Peyer's patch (tissue), 4 donors: ENCODE results near the gene THUMPD3. TPM values are rescaled to one million over a fixed set of nuclear protein-coding genes. Genes with fewer than 3 reads are reported as not detected.

ENCODE experiments used
- DNase-seq, 3 donors: peaks; one replicate each; pipeline ENCODE4 v3.0.0-alpha.2; 2017 to 2019
- H3K27ac ChIP-seq, 4 donors: fragments of 200-600 bp; sonication (generic); one replicate each; pipeline ENCODE4 v1.5.1; 2016 to 2019
- H3K27me3 ChIP-seq, 2 donors: fragments of 200-600 bp; sonication (generic); one replicate each; pipeline ENCODE4 v1.5.1; 2019
- H3K36me3 ChIP-seq, 3 donors: fragments of 200-600 bp; sonication (generic); one replicate each; pipeline ENCODE4 v1.5.1; 2016 to 2019
- H3K4me1 ChIP-seq, 4 donors: fragments of 200-600 bp; sonication (generic); one replicate each; pipeline ENCODE4 v1.5.1; 2016 to 2019
- H3K4me3 ChIP-seq, 4 donors: fragments of 200-600 bp; sonication (generic); 1 replicate in 3 of 4; 2 replicates in 1 of 4; pipeline ENCODE4 v1.5.1; 2016 to 2019; ENCODE audit warnings: mild to moderate bottlenecking in 1 of 4
- H3K9me3 ChIP-seq, 4 donors: fragments of 200-600 bp; sonication (generic); one replicate each; pipeline ENCODE4 v1.5.1; 2016 to 2019; ENCODE audit warnings: mild to moderate bottlenecking in 1 of 4
- POLR2A ChIP-seq, 2 donors: fragments of 450-650 bp; IDR thresholded peaks; one replicate each; pipeline ENCODE4 v1.5.1; 2017; ENCODE audit warnings: antibody characterized with exemption in 2 of 2, mild to moderate bottlenecking in 2 of 2, moderate library complexity in 2 of 2
- total RNA-seq, 4 donors: library from RNA; depleted of rRNA; stranded (reverse); fragments of >200 nt; gene quantifications; one replicate each; pipeline ENCODE4 v1.1.0, GENCODE V29; 2016
- TF ChIP-seq, protein P1 (sequence below), 6 experiments: fragments of 450-650 bp in 4 of 6; fragments of 200-600 bp in 2 of 6; sonication (generic) in 1 of 6; IDR thresholded peaks; one replicate each; pipeline ENCODE4 v1.5.1; 2017 to 2019; ENCODE audit warnings: antibody characterized with exemption in 6 of 6, mild to moderate bottlenecking in 3 of 6, moderate library complexity in 1 of 6

THUMPD3 gene
- total RNA-seq, 4 donors from 2014 or later = 16.8 to 31.5 (median 22.7) TPM

DNA sequence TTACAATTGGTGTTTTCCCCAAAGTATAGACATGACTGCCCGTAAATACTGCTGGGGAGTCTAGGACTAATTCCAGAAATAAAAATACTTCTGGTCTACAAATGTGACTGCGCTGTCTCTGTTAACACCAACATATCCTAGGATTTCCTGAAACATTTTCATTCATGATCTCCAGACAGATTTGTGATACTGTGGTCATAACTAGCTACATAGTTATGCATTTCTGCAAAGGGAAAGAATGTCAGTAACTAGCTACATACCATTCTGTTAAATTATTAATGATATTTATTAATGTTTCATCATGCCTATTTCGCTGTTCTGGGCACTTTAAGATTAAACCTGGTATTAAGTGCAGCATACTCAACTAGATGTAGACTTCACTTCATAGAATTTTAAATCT is 67.9 kb downstream of the THUMPD3 start:
- no peak for DNase-seq
- peaks cover 0 to 98% (median 0%) of the 10 kb centered on the region in 3 donors for H3K36me3 ChIP-seq
- no peaks in the 10 kb centered on the region for H3K9me3 ChIP-seq
- H3K27ac ChIP-seq = no peak overlapping the region
- TF ChIP-seq, protein P1, sequence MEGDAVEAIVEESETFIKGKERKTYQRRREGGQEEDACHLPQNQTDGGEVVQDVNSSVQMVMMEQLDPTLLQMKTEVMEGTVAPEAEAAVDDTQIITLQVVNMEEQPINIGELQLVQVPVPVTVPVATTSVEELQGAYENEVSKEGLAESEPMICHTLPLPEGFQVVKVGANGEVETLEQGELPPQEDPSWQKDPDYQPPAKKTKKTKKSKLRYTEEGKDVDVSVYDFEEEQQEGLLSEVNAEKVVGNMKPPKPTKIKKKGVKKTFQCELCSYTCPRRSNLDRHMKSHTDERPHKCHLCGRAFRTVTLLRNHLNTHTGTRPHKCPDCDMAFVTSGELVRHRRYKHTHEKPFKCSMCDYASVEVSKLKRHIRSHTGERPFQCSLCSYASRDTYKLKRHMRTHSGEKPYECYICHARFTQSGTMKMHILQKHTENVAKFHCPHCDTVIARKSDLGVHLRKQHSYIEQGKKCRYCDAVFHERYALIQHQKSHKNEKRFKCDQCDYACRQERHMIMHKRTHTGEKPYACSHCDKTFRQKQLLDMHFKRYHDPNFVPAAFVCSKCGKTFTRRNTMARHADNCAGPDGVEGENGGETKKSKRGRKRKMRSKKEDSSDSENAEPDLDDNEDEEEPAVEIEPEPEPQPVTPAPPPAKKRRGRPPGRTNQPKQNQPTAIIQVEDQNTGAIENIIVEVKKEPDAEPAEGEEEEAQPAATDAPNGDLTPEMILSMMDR (IDR thresholded peaks at IDR 0.05) = no peak
- no peaks in the 10 kb centered on the region for H3K27me3 ChIP-seq
- H3K4me1 ChIP-seq = no peaks in the 10 kb centered on the region
- no peak overlapping the region for H3K4me3 ChIP-seq

DNA sequence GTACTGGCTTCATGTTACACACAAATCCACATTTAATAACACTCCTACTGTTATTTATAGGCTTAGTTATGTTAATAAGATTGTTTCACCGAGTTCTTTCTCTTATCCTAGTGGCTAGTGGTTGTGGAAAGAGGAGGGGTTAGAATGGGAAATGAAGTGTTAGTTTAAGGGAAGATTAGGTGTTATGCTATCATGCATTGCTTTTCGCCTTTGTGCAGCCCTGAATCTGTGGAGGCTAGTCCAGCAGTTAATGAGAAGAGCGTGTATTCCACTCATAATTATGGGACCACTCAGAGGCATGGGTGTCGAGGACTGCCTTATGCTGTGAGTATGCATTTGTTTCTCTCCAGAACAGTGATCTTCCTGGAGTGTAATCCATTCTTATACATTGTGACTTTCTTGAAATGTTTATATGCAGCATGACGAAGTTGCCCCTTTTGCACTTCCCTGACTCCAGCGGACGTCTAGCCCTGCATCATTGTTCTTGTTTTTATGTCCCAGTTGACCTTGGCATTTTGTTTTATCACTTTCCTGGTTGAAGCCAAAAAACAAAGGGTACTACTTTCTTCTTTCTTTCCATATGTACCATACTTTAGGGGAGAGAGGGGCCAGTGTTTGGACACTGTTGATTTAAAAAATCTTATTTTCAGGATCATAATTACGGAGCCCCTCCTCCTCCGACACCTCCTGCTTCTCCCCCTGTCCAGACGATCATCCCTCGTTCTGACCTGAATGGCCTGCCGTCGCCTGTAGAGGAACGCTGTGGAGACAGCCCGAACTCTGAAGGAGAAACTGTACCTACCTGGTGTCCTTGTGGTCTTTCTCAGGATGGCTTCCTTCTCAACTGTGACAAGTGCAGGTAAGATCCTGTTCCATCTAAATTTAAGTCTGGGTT is 71.0 kb downstream of the THUMPD3 start:
- TF ChIP-seq, protein P1 (IDR thresholded peaks at IDR 0.05) = no peak
- no peak for TF ChIP-seq POLR2A (IDR thresholded peaks at IDR 0.05)
- DNase-seq = no peak
- no peaks in the 10 kb centered on the region for H3K27me3 ChIP-seq
- H3K27ac ChIP-seq = no peak overlapping the region
- H3K36me3 ChIP-seq = peaks cover 0 to 99% (median 0%) of the 10 kb centered on the region in 3 donors
- H3K4me1 ChIP-seq = no peaks in the 10 kb centered on the region
- no peaks in the 10 kb centered on the region for H3K9me3 ChIP-seq
- no peak overlapping the region for H3K4me3 ChIP-seq

DNA sequence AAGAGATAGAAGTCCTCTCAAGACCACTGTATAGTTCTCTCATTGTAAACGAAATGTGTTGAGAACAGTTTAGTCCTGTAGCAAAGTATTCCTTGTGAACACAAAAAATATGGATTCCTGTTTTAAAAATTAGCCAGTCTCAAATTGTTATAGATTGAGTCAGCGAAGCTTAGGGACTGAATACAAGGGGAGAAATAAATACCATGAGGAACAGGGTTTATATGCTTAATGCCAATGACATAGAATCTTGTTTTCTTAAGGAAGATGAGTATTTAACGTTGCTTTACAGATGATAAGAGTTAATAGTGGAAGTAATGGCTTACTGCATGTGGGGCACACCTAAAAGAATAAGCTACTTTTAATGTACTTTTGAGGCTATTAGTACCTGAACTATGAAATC is 72.5 kb downstream of the THUMPD3 start:
- H3K36me3 ChIP-seq = peaks cover 0 to 92% (median 0%) of the 10 kb centered on the region in 3 donors

More for the DNA sequence above, 72.5 kb downstream of the THUMPD3 start:
- Histone ChIP-seq H3K9me3 (no peaks in the 10 kb centered on the region), H3K27ac (no peak overlapping the region), H3K27me3 (no peaks in the 10 kb centered on the region), H3K4me1 (no peaks in the 10 kb centered on the region), H3K4me3 (no peak overlapping the region)
- no peak for TF ChIP-seq POLR2A (IDR thresholded peaks at IDR 0.05)
- TF ChIP-seq, protein P1 (IDR thresholded peaks at IDR 0.05) = no peak
- no peak for DNase-seq

Other genes with a start within 250 kb of the THUMPD3 start
- gene SRGAP3, start 113.4 kb upstream of the THUMPD3 start, total RNA-seq = 10 to 100 TPM in 3 of 4 donors, 1 to 10 TPM in 1; 6.7 to 24.8 (median 19.7) TPM
- gene SETD5, start 34.6 kb downstream of the THUMPD3 start, total RNA-seq = 100 to 1,000 TPM in 3 of 4 donors, 10 to 100 TPM in 1; 72.5 to 272 (median 147) TPM
- under 1 TPM in 1 of 4 donors, not detected in 3; 0.54 TPM for gene LHFPL4, start 190.8 kb downstream of the THUMPD3 start, total RNA-seq